ENCODE data around the gene TAF9B.
"Not testable (repeated sequence)": the region's sequence is repeated elsewhere in the genome, so short reads cannot be mapped to it uniquely, and the experiment has no call there.

Gene TAF9B

DNA sequence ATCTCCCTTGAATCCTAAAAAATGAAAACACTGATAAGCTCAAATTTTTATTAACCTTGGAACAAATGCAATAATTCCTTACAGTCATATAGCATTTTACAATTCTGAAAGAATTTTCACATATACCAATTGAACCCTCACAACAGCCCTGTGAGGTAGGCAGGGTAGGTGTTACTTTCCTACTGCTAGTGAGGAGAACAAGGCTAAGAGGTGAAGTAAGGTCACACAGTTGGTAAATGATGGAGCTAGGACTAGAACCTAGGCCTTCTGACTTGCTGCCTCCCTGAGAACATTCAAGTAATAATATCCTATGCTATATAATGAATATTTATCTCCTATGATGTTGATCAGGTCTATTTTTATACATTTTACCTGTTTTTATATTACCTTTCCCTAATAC is 9.7 kb downstream of the TAF9B start:
- H3K4me1 ChIP-seq (ENCODE audit: control extremely low read depth in 1 of 4, control insufficient read depth in 4 of 4, insufficient read depth in 4 of 4, low read length in 3 of 4), result no peaks in the 10 kb centered on the region
- no peak overlapping the region for H3K4me3 ChIP-seq (ENCODE audit: control insufficient read depth in 1 of 7, extremely low read depth in 1 of 7, insufficient read depth in 4 of 7, low read depth in 2 of 7, low read length in 6 of 7)
- no peak overlapping the region for H3K27ac ChIP-seq (ENCODE audit: insufficient read depth in 1 of 2, low read depth in 1 of 2, low read length in 2 of 2, poor library complexity in 1 of 2, severe bottlenecking in 2 of 2)
- ChIA-PET POLR2A (no interaction called here), CTCF (interaction anchor here (0.9 to 1.0 kb wide), 2 partner anchors 12 to 16 kb away, joined by 3 read pairs; no protein-coding TSS in a partner anchor)
- no peak for DNase-seq
- H3K36me3 ChIP-seq (ENCODE audit: control insufficient read depth in 4 of 4, insufficient read depth in 4 of 4, low read length in 3 of 4), result peaks cover 7 to 39% (median 21%) of the 10 kb centered on the region in 4 experiments
- no peaks in the 10 kb centered on the region for H3K9me3 ChIP-seq (ENCODE audit: control extremely low read depth in 1 of 5, control insufficient read depth in 4 of 5, insufficient read depth in 2 of 5, low read depth in 1 of 5, low read length in 4 of 5)
- H3K27me3 ChIP-seq (replicated peaks in 2 of 5; ENCODE audit: control insufficient read depth in 4 of 5, insufficient read depth in 5 of 5, low read length in 4 of 5), result no peaks in the 10 kb centered on the region

GRCh38 chrX:78125781-78126180 is 13.7 kb downstream of the TAF9B start:
- H3K9me3 ChIP-seq (ENCODE audit: control extremely low read depth in 1 of 5, control insufficient read depth in 4 of 5, insufficient read depth in 2 of 5, low read depth in 1 of 5, low read length in 4 of 5); POLR2A ChIA-PET; H3K27ac ChIP-seq (ENCODE audit: insufficient read depth in 1 of 2, low read depth in 1 of 2, low read length in 2 of 2, poor library complexity in 1 of 2, severe bottlenecking in 2 of 2); DNase-seq; H3K4me1 ChIP-seq (ENCODE audit: control extremely low read depth in 1 of 4, control insufficient read depth in 4 of 4, insufficient read depth in 4 of 4, low read length in 3 of 4); H3K27me3 ChIP-seq (replicated peaks in 2 of 5; ENCODE audit: control insufficient read depth in 4 of 5, insufficient read depth in 5 of 5, low read length in 4 of 5); H3K4me3 ChIP-seq (ENCODE audit: control insufficient read depth in 1 of 7, extremely low read depth in 1 of 7, insufficient read depth in 4 of 7, low read depth in 2 of 7, low read length in 6 of 7): not testable (repeated sequence)
- CTCF ChIA-PET, result interaction anchor here (1.1 to 1.2 kb wide), 2 partner anchors 9 to 17 kb away, joined by 3 to 4 read pairs; no protein-coding TSS in a partner anchor
- peaks cover 5 to 62% (median 37%) of the 10 kb centered on the region in 4 experiments for H3K36me3 ChIP-seq (ENCODE audit: control insufficient read depth in 4 of 4, insufficient read depth in 4 of 4, low read length in 3 of 4)

DNA sequence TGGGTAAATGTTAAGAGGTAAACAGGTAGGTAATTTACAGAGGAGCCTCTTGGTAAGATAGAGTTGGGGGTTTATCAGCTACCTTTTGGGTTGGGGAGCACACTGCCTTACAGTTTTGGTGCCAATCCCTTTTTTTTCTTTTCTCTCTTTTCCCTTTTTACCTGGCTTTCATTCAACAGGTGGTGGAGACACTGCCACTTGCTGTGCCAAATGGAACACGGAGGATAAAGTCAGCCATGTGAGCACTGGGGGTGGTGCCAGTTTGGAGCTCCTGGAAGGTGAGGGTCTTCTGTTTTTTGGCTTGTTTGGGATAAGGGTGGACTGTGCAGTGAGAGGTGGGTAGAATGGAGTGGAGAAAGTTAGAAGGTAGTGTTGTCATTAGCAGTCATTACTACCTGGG is 14.3 kb downstream of the TAF9B start:
- H3K27ac ChIP-seq (ENCODE audit: insufficient read depth in 1 of 2, low read depth in 1 of 2, low read length in 2 of 2, poor library complexity in 1 of 2, severe bottlenecking in 2 of 2), result no peak overlapping the region
- 67% methylated on average over 1 of the region's 1 CpG for WGBS (ENCODE audit: insufficient coverage)
- no peak for DNase-seq
- H3K27me3 ChIP-seq (replicated peaks in 2 of 5; ENCODE audit: control insufficient read depth in 4 of 5, insufficient read depth in 5 of 5, low read length in 4 of 5), result no peaks in the 10 kb centered on the region
- ChIA-PET CTCF (interaction anchor here (0.6 to 1.2 kb wide), 4 partner anchors 8 to 33 kb away, joined by 3 to 4 read pairs (median 3); no protein-coding TSS in a partner anchor), POLR2A (no interaction called here)
- H3K4me1 ChIP-seq (ENCODE audit: control extremely low read depth in 1 of 4, control insufficient read depth in 4 of 4, insufficient read depth in 4 of 4, low read length in 3 of 4), result no peaks in the 10 kb centered on the region
- no peak overlapping the region for H3K4me3 ChIP-seq (ENCODE audit: control insufficient read depth in 1 of 7, extremely low read depth in 1 of 7, insufficient read depth in 4 of 7, low read depth in 2 of 7, low read length in 6 of 7)
- H3K9me3 ChIP-seq (ENCODE audit: control extremely low read depth in 1 of 5, control insufficient read depth in 4 of 5, insufficient read depth in 2 of 5, low read depth in 1 of 5, low read length in 4 of 5), result no peaks in the 10 kb centered on the region
- H3K36me3 ChIP-seq (ENCODE audit: control insufficient read depth in 4 of 4, insufficient read depth in 4 of 4, low read length in 3 of 4), result peaks cover 5 to 63% (median 37%) of the 10 kb centered on the region in 4 experiments

GRCh38 chrX:78124307-78124706 is 15.1 kb downstream of the TAF9B start:
- POLR2A ChIA-PET, result no interaction called here
- WGBS (ENCODE audit: insufficient coverage), result 73% methylated on average over 2 of the region's 2 CpGs

GRCh38 chrX:78123190-78123589 is 16.3 kb downstream of the TAF9B start:
- H3K36me3 ChIP-seq (ENCODE audit: control insufficient read depth in 4 of 4, insufficient read depth in 4 of 4, low read length in 3 of 4), result peaks cover 9 to 72% (median 43%) of the 10 kb centered on the region in 4 experiments
- POLR2A ChIA-PET, result no interaction called here
- no peak overlapping the region for H3K4me3 ChIP-seq (ENCODE audit: control insufficient read depth in 1 of 7, extremely low read depth in 1 of 7, insufficient read depth in 4 of 7, low read depth in 2 of 7, low read length in 6 of 7)
- DNase-seq, result no peak
- no peaks in the 10 kb centered on the region for H3K9me3 ChIP-seq (ENCODE audit: control extremely low read depth in 1 of 5, control insufficient read depth in 4 of 5, insufficient read depth in 2 of 5, low read depth in 1 of 5, low read length in 4 of 5)
- H3K27ac ChIP-seq (ENCODE audit: insufficient read depth in 1 of 2, low read depth in 1 of 2, low read length in 2 of 2, poor library complexity in 1 of 2, severe bottlenecking in 2 of 2), result no peak overlapping the region
- no peaks in the 10 kb centered on the region for H3K27me3 ChIP-seq (replicated peaks in 2 of 5; ENCODE audit: control insufficient read depth in 4 of 5, insufficient read depth in 5 of 5, low read length in 4 of 5)
- H3K4me1 ChIP-seq (ENCODE audit: control extremely low read depth in 1 of 4, control insufficient read depth in 4 of 4, insufficient read depth in 4 of 4, low read length in 3 of 4), result no peaks in the 10 kb centered on the region
- CTCF ChIA-PET, result no interaction called here

More at GRCh38 chrX:78124307-78124706, 15.1 kb downstream of the TAF9B start:
- Histone ChIP-seq H3K9me3 (ENCODE audit: control extremely low read depth in 1 of 5, control insufficient read depth in 4 of 5, insufficient read depth in 2 of 5, low read depth in 1 of 5, low read length in 4 of 5) (no peaks in the 10 kb centered on the region), H3K27ac (ENCODE audit: insufficient read depth in 1 of 2, low read depth in 1 of 2, low read length in 2 of 2, poor library complexity in 1 of 2, severe bottlenecking in 2 of 2) (no peak overlapping the region), H3K4me1 (ENCODE audit: control extremely low read depth in 1 of 4, control insufficient read depth in 4 of 4, insufficient read depth in 4 of 4, low read length in 3 of 4) (no peaks in the 10 kb centered on the region), H3K36me3 (ENCODE audit: control insufficient read depth in 4 of 4, insufficient read depth in 4 of 4, low read length in 3 of 4) (peaks cover 5 to 66% (median 38%) of the 10 kb centered on the region in 4 experiments), H3K27me3 (replicated peaks in 2 of 5; ENCODE audit: control insufficient read depth in 4 of 5, insufficient read depth in 5 of 5, low read length in 4 of 5) (no peaks in the 10 kb centered on the region), H3K4me3 (ENCODE audit: control insufficient read depth in 1 of 7, extremely low read depth in 1 of 7, insufficient read depth in 4 of 7, low read depth in 2 of 7, low read length in 6 of 7) (no peak overlapping the region)
- CTCF ChIA-PET, result interaction anchor here (1.1 kb wide), 1 partner anchor 32 kb away, joined by 3 read pairs; no protein-coding TSS in a partner anchor
- peak in 2 of 3 donors; percentile 35 to 48 for DNase-seq

DNA sequence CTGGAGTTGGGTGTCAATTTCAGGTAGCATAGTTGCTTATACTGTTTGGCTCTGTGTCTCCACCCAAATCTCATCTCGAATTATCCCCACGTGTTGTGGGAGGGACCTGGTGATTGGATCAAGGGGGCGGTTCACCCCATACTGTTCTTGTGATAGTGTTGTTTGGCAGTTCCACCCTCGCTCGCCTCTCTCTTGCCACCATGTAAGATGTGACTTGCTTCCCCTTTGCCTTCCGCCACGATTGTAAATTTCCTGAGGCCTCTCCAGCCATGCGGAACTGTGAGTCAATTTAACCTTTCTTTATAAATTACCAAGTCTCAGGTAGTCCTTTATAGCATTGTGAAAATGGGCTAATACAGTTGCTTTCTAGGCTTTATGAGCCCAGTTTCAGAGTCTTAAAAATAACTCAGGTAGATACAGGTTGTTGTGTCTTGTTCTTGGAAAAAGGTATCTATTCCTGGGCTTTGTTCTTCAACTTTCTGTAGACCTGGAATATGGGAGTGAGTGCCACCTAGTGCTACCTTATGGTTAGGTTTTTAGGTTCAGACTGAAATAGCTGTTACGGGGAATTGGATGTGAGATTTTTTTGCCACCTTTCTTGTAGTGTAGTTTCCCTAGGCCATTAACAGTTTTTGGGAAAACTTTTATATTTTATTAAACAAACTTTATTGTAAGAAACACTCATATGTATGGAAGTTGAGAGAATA is 19.8 kb downstream of the TAF9B start:
- H3K4me3 ChIP-seq (ENCODE audit: control insufficient read depth in 1 of 7, extremely low read depth in 1 of 7, insufficient read depth in 4 of 7, low read depth in 2 of 7, low read length in 6 of 7), result no peak overlapping the region
- WGBS (ENCODE audit: insufficient coverage), result 91% methylated on average over 5 of the region's 9 CpGs
- H3K9me3 ChIP-seq (ENCODE audit: control extremely low read depth in 1 of 5, control insufficient read depth in 4 of 5, insufficient read depth in 2 of 5, low read depth in 1 of 5, low read length in 4 of 5), result no peaks in the 10 kb centered on the region
- peak in 1 of 3 donors; percentile 28 for DNase-seq
- ChIA-PET POLR2A (interaction anchor here (0.6 kb wide), 1 partner anchor 14 kb away, joined by 4 read pairs; no protein-coding TSS in a partner anchor), CTCF (interaction anchor here (2.7 kb wide), 1 partner anchor 14 kb away, joined by 15 read pairs; no protein-coding TSS in a partner anchor)
- no peak overlapping the region for H3K27ac ChIP-seq (ENCODE audit: insufficient read depth in 1 of 2, low read depth in 1 of 2, low read length in 2 of 2, poor library complexity in 1 of 2, severe bottlenecking in 2 of 2)
- H3K27me3 ChIP-seq (replicated peaks in 2 of 5; ENCODE audit: control insufficient read depth in 4 of 5, insufficient read depth in 5 of 5, low read length in 4 of 5), result no peaks in the 10 kb centered on the region
- H3K4me1 ChIP-seq (ENCODE audit: control extremely low read depth in 1 of 4, control insufficient read depth in 4 of 4, insufficient read depth in 4 of 4, low read length in 3 of 4), result peaks cover 0 to 10% (median 2%) of the 10 kb centered on the region in 4 experiments
- H3K36me3 ChIP-seq (ENCODE audit: control insufficient read depth in 4 of 4, insufficient read depth in 4 of 4, low read length in 3 of 4), result peaks cover 12 to 76% (median 41%) of the 10 kb centered on the region in 4 experiments

- Histone ChIP-seq H3K4me1 (ENCODE audit: control extremely low read depth in 1 of 4, control insufficient read depth in 4 of 4, insufficient read depth in 4 of 4, low read length in 3 of 4) (peaks cover 0 to 10% (median 2%) of the 10 kb centered on the region in 4 experiments), H3K4me3 (ENCODE audit: control insufficient read depth in 1 of 7, extremely low read depth in 1 of 7, insufficient read depth in 4 of 7, low read depth in 2 of 7, low read length in 6 of 7) (no peak overlapping the region), H3K27me3 (replicated peaks in 2 of 5; ENCODE audit: control insufficient read depth in 4 of 5, insufficient read depth in 5 of 5, low read length in 4 of 5) (no peaks in the 10 kb centered on the region), H3K36me3 (ENCODE audit: control insufficient read depth in 4 of 4, insufficient read depth in 4 of 4, low read length in 3 of 4) (peaks cover 10 to 80% (median 44%) of the 10 kb centered on the region in 4 experiments), H3K27ac (ENCODE audit: insufficient read depth in 1 of 2, low read depth in 1 of 2, low read length in 2 of 2, poor library complexity in 1 of 2, severe bottlenecking in 2 of 2) (no peak overlapping the region), H3K9me3 (ENCODE audit: control extremely low read depth in 1 of 5, control insufficient read depth in 4 of 5, insufficient read depth in 2 of 5, low read depth in 1 of 5, low read length in 4 of 5) (no peaks in the 10 kb centered on the region)
- ChIA-PET POLR2A (interaction anchor here (0.6 kb wide), 1 partner anchor 13 kb away, joined by 3 read pairs; no protein-coding TSS in a partner anchor), CTCF (interaction anchor here (1.4 to 2.0 kb wide), 2 partner anchors 9 to 14 kb away, joined by 3 to 5 read pairs; partner anchors contain the start of gene PGK1)
- DNase-seq, result no peak
- WGBS (ENCODE audit: insufficient coverage), result 100% methylated on average over 1 of the region's 1 CpG
These were observed 20.8 kb downstream of the TAF9B start for GRCh38 chrX:78118628-78119027.
